Measurements from ENCODE around the gene VPS29.
"Not testable (repeated sequence)": the region's sequence is repeated elsewhere in the genome, so short reads cannot be mapped to it uniquely, and the experiment has no call there.

VPS29 gene

GRCh38 chr12:110501752-110502738, at the start of gene VPS29, which contains the start of gene RAD9B:
VPS29 (minus strand) TSS chr12:110502111; CDS start chr12:110502051, 60 bp downstream.
RAD9B (plus strand) TSS chr12:110502331; CDS start chr12:110502338, 7 bp downstream.
- peak; percentile 99 for DNase-seq (ENCODE audit: low spot score)

GRCh38 chr12:110550981-110551380, 49.1 kb upstream of the VPS29 start:
- no peak for DNase-seq (ENCODE audit: low spot score)

GRCh38 chr12:110549716-110550115, 47.8 kb upstream of the VPS29 start:
- no peak for DNase-seq (ENCODE audit: low spot score)

- DNase-seq (ENCODE audit: low spot score): no peak
Measured at GRCh38 chr12:110548678-110549077, 46.8 kb upstream of the VPS29 start.

GRCh38 chr12:110547090-110547489, 45.2 kb upstream of the VPS29 start:
- no peak for DNase-seq (ENCODE audit: low spot score)

- no peak for DNase-seq (ENCODE audit: low spot score)
Measured at GRCh38 chr12:110546339-110546738, 44.4 kb upstream of the VPS29 start.

GRCh38 chr12:110545812-110546211, 43.9 kb upstream of the VPS29 start:
- no peak for DNase-seq (ENCODE audit: low spot score)

GRCh38 chr12:110545259-110545658, 43.3 kb upstream of the VPS29 start:
- not testable (repeated sequence) for DNase-seq (ENCODE audit: low spot score)

- DNase-seq (ENCODE audit: low spot score): no peak
Measured at GRCh38 chr12:110543965-110544364, 42.1 kb upstream of the VPS29 start.

- DNase-seq (ENCODE audit: low spot score): no peak
Measured at GRCh38 chr12:110543252-110543959, 41.5 kb upstream of the VPS29 start.

GRCh38 chr12:110540048-110540447, 38.1 kb upstream of the VPS29 start:
- no peak for DNase-seq (ENCODE audit: low spot score)

- DNase-seq (ENCODE audit: low spot score): no peak
Measured at GRCh38 chr12:110538869-110539622, 37.1 kb upstream of the VPS29 start.

GRCh38 chr12:110537605-110538409, 35.9 kb upstream of the VPS29 start:
- DNase-seq (ENCODE audit: low spot score): no peak

- DNase-seq (ENCODE audit: low spot score): no peak
Measured at GRCh38 chr12:110536834-110537604, 35.1 kb upstream of the VPS29 start.

GRCh38 chr12:110534811-110535210, 32.9 kb upstream of the VPS29 start:
- DNase-seq (ENCODE audit: low spot score): no peak

GRCh38 chr12:110533607-110534006, 31.7 kb upstream of the VPS29 start:
- DNase-seq (ENCODE audit: low spot score): no peak

- no peak for DNase-seq (ENCODE audit: low spot score)
Measured at GRCh38 chr12:110532644-110533043, 30.7 kb upstream of the VPS29 start.

- DNase-seq (ENCODE audit: low spot score): no peak
Measured at GRCh38 chr12:110531741-110532333, 29.9 kb upstream of the VPS29 start.

GRCh38 chr12:110530511-110530910, 28.6 kb upstream of the VPS29 start:
- DNase-seq (ENCODE audit: low spot score): no peak

- no peak for DNase-seq (ENCODE audit: low spot score)
Measured at GRCh38 chr12:110528277-110528839, 26.4 kb upstream of the VPS29 start.

All from NAMALWA (cell line).